ENCODE data around the gene RECQL. TPM values are rescaled to one million over a fixed set of nuclear protein-coding genes. Genes with fewer than 3 reads are reported as not detected.

RECQL gene
- total and polyA plus RNA-seq, 11 donors = 9.0 to 39.3 (median 22.6) TPM

DNA sequence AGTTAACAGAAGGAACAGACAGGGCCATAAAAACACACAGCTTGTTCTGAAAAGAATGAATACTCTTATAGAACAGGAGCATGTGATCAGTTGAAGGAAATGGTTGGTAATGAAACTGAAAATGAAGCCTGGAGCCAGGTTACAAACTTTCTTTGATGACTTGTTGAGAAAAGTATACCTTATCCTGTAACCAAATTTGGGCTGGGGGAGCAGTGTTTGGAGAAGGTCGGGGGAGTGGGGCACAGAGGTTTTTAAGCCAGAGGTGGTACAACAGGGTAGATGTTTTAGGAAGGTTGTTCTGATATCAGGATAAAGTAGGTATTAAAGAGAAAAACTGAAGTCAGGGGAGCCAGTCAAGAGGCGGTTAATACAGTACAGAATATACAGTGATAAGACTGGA, 8.3 kb upstream of the RECQL start:
- 44 to 49% (median 46%) methylated on average over 2 of the region's 2 CpGs for WGBS, 4 donors
- no peak for ATAC-seq
- Histone ChIP-seq H3K27me3 (no peaks in the 10 kb centered on the region), H3K27ac (no peak overlapping the region), H3K9me3 (no peaks in the 10 kb centered on the region), H3K4me3 (no peak overlapping the region), H3K4me1 (peaks cover 0 to 17% (median 3%) of the 10 kb centered on the region in 12 donors), H3K36me3 (peaks cover 0 to 78% (median 73%) of the 10 kb centered on the region in 9 donors)
- intact Hi-C loops (cut with DNase I) = loop anchor here in 5 of 10 donors (10.0 kb wide), 3 partner anchors 145 to 175 kb away; partner anchors contain the start of gene LDHB (in 2 of the 5)
- no peak for DNase-seq
- no peak for TF ChIP-seq POLR2A (IDR thresholded peaks at IDR 0.05)
- TF ChIP-seq, protein P1, sequence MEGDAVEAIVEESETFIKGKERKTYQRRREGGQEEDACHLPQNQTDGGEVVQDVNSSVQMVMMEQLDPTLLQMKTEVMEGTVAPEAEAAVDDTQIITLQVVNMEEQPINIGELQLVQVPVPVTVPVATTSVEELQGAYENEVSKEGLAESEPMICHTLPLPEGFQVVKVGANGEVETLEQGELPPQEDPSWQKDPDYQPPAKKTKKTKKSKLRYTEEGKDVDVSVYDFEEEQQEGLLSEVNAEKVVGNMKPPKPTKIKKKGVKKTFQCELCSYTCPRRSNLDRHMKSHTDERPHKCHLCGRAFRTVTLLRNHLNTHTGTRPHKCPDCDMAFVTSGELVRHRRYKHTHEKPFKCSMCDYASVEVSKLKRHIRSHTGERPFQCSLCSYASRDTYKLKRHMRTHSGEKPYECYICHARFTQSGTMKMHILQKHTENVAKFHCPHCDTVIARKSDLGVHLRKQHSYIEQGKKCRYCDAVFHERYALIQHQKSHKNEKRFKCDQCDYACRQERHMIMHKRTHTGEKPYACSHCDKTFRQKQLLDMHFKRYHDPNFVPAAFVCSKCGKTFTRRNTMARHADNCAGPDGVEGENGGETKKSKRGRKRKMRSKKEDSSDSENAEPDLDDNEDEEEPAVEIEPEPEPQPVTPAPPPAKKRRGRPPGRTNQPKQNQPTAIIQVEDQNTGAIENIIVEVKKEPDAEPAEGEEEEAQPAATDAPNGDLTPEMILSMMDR (IDR thresholded peaks at IDR 0.05) = no peak

DNA sequence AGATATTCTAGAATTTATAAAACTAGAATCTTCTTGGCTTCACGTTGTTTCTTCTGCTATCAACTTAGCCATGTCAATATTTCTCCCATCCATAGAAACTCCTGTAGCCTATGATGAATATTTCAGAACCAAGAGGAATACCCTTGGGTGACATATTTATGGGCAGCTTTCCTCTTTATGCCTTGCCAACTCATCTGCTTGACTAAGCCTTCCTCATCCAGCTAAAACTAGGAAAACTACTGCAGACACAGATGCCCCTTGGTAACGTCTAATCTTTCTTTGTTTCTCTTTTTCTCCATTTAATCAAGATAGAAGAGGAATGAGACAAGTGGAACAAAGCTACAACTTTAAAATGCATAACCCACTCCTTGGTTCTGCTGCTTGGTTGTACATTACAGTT, 6.4 kb upstream of the RECQL start:
- DNase-seq (no peak), ATAC-seq (no peak)
- intact Hi-C loops (cut with DNase I) = loop anchor here in 5 of 10 donors (10.0 kb wide), 3 partner anchors 147 to 177 kb away; partner anchors contain the start of gene LDHB (in 2 of the 5)
- TF ChIP-seq POLR2A (IDR thresholded peaks at IDR 0.05) = no peak
- TF ChIP-seq, protein P1 (IDR thresholded peaks at IDR 0.05) = no peak
- Histone ChIP-seq H3K36me3 (peaks cover 0 to 59% (median 54%) of the 10 kb centered on the region in 9 donors), H3K9me3 (no peaks in the 10 kb centered on the region), H3K27me3 (no peaks in the 10 kb centered on the region), H3K27ac (no peak overlapping the region), H3K4me3 (no peak overlapping the region), H3K4me1 (peaks cover 0 to 35% (median 19%) of the 10 kb centered on the region in 12 donors)
- WGBS, 4 donors = 79 to 83% (median 81%) methylated on average over 2 of the region's 2 CpGs

DNA sequence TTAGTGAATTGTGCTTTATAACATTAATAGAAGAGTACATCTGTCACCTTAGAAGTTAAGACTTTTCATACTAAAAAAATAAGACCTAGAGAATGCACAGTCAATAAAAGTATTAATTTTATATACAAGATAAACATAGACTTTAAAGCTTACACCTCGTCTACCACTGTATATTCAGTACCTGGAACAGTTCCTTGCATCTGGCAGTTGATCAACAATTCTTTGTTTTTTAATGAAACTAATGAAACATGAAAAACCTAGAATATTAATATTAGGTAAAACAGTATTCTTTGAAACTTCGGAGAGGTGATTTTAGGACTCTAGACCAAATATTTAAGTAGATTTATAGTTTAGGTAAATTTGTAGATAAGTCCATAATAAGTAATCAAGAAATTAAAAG, 4.5 kb upstream of the RECQL start:
- H3K36me3 ChIP-seq = peaks cover 0 to 41% (median 35%) of the 10 kb centered on the region in 9 donors
- H3K27me3 ChIP-seq = no peaks in the 10 kb centered on the region
- H3K9me3 ChIP-seq = no peaks in the 10 kb centered on the region
- DNase-seq (no peak), ATAC-seq (no peak)
- no peak overlapping the region for H3K4me3 ChIP-seq
- whole genome bisulfite sequencing, 4 donors = 14 to 59% (median 47%) methylated on average over 2 of the region's 2 CpGs
- peaks cover 0 to 43% (median 25%) of the 10 kb centered on the region in 12 donors for H3K4me1 ChIP-seq
- intact Hi-C loops (cut with DNase I) = loop anchor here in 5 of 10 donors (10.0 kb wide), 3 partner anchors 149 to 179 kb away; partner anchors contain the start of gene LDHB (in 2 of the 5)
- TF ChIP-seq, protein P1 (IDR thresholded peaks at IDR 0.05) = no peak
- TF ChIP-seq POLR2A (IDR thresholded peaks at IDR 0.05) = no peak
- no peak overlapping the region for H3K27ac ChIP-seq

DNA sequence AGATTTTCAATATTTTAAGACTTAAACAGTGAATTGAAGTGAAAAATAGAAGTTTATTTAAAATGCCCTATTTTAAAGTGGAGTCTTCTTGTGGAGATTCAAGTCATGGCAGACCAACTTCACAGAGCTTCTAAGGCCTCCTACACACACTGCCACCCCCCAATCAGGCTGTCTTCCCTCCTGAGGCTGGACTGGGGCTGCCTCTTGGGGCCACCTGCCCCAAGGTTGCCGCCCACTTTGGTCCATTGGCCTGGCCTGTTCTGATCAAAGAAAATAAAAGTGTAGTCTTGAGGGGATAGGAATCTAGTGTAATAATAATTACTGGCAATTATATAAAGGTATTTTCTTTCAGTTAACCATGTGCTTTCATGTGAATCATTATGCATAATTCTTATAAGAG, 1.4 kb upstream of the RECQL start:
- Histone ChIP-seq H3K9me3 (no peaks in the 10 kb centered on the region), H3K27me3 (no peaks in the 10 kb centered on the region), H3K36me3 (peaks cover 0 to 25% (median 19%) of the 10 kb centered on the region in 9 donors), H3K4me3 (peak overlapping the region in 10 of 12 donors; percentile 81 to 97 (median 90)), H3K4me1 (peaks cover 8 to 57% (median 44%) of the 10 kb centered on the region in 12 donors), H3K27ac (no peak overlapping the region)
- WGBS, 4 donors = 75 to 98% (median 81%) methylated on average over 1 of the region's 1 CpG
- ATAC-seq (no peak), DNase-seq (no peak)
- intact Hi-C loops (cut with DNase I) = loop anchor here in 7 of 10 donors (5.0 to 10.0 kb wide), 6 partner anchors 66 to 182 kb away; partner anchors contain the start of genes LDHB (in 3 of the 7) and PYROXD1 (in 3 of the 7)
- TF ChIP-seq POLR2A (IDR thresholded peaks at IDR 0.05) = no peak
- TF ChIP-seq, protein P1 (IDR thresholded peaks at IDR 0.05) = no peak
